Neural crest cell (in vitro differentiated cells): ENCODE data around the gene NUDT8. TPM values are rescaled to one million over a fixed set of nuclear protein-coding genes. Genes with fewer than 3 reads are reported as not detected.
A peak's percentile ranks its signal among the peaks of the same experiment; 100 is the strongest.

Experiments
- DNase-seq: peaks from one replicate; pipeline ENCODE4 v3.0.0; 2021; ENCODE audit warnings: low read depth, mixed read lengths, low spot score
- H3K27ac Mint-ChIP-seq: one replicate; pipeline ENCODE4 v1.8.0; 2021; ENCODE audit warnings: mild to moderate bottlenecking, mixed read lengths; ENCODE audit not compliant: unreplicated experiment
- H3K27me3 Mint-ChIP-seq: 2 replicates; pipeline ENCODE4 v1.8.0; 2021; ENCODE audit warnings: low read depth, mild to moderate bottlenecking, mixed read lengths
- H3K36me3 Mint-ChIP-seq: 2 replicates; pipeline ENCODE4 v1.8.0; 2021; ENCODE audit warnings: low read depth, mild to moderate bottlenecking, mixed read lengths
- H3K4me1 Mint-ChIP-seq: 2 replicates; pipeline ENCODE4 v1.8.0; 2021; ENCODE audit warnings: mixed read lengths
- H3K4me3 Mint-ChIP-seq: one replicate; pipeline ENCODE4 v1.8.0; 2021; ENCODE audit warnings: mild to moderate bottlenecking, mixed read lengths
- H3K9me3 Mint-ChIP-seq: 2 replicates; pipeline ENCODE4 v1.8.0; 2021; ENCODE audit warnings: mixed read lengths
- long read RNA-seq: library from polyadenylated mRNA; unstranded; transcript quantifications from one replicate; pipeline ENCODE4 v2.0.0, GENCODE V29; 2020
- total RNA-seq: library from RNA; stranded (reverse); gene quantifications from 2 replicates; pipeline ENCODE4 v1.2.1, GENCODE V29; 2021
- TF ChIP-seq, protein P1 (sequence below): fragments of 200-600 bp; sonication (generic); conservative IDR thresholded peaks from 2 replicates; pipeline ENCODE4 v1.5.0; 2021; ENCODE audit warnings: antibody characterized with exemption, mild to moderate bottlenecking

The NUDT8 gene, protein sequence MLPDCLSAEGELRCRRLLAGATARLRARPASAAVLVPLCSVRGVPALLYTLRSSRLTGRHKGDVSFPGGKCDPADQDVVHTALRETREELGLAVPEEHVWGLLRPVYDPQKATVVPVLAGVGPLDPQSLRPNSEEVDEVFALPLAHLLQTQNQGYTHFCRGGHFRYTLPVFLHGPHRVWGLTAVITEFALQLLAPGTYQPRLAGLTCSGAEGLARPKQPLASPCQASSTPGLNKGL
- total RNA-seq: 11.0 and 13.9 TPM in 2 replicates
- long read RNA-seq, partial matches to known transcripts: 0 of 1 reads
- long read RNA-seq, other reads (novel, unspliced or antisense): 0 of 1 reads

DNA sequence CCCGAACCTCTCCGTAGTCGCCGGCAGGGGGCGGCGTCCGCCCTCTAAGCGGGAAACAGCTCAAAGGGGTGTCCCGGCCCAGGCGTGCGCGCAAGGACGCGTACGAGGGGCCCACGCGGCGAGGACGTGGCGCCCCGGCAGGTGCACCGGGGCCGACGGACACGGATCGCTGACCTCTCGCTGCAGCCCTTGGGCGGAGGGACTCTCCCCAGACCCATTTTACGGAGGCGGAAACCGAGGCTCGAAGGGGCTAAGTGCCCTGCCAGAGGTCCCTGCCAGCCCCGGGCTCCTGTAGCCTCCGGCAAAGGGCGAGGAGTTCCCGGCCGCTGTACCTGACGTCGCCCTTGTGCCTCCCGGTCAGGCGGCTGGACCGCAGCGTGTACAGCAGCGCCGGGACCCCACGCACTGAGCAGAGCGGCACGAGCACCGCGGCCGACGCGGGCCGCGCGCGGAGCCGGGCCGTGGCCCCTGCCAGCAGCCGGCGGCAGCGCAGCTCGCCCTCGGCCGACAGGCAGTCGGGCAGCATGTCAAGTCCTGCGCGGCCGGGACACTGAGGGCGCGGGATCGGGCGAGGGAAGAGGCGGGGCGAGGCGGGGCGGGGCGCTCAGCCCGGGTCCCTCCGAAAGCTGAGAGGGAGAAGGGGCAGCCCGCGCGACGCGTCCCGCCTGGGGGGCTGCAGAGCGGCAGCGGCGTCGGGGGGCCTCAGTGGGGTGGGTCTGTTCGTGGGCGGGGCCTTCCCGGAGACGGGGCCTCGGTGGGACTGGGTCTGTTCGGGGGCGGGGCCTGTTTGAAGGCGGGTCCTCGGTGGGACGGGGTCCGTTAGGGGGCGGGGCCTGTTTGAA lies at the start of gene NUDT8:
NUDT8 (minus strand) TSS at position 552 of the 842 bp plus-strand sequence; CDS start at position 526, 26 bp downstream.
- H3K36me3 Mint-ChIP-seq: peaks cover 3% of the 10 kb centered on the region
- peak within 1 kb of the TSS; percentile 84 for H3K4me3 Mint-ChIP-seq
- TF ChIP-seq, protein P1, sequence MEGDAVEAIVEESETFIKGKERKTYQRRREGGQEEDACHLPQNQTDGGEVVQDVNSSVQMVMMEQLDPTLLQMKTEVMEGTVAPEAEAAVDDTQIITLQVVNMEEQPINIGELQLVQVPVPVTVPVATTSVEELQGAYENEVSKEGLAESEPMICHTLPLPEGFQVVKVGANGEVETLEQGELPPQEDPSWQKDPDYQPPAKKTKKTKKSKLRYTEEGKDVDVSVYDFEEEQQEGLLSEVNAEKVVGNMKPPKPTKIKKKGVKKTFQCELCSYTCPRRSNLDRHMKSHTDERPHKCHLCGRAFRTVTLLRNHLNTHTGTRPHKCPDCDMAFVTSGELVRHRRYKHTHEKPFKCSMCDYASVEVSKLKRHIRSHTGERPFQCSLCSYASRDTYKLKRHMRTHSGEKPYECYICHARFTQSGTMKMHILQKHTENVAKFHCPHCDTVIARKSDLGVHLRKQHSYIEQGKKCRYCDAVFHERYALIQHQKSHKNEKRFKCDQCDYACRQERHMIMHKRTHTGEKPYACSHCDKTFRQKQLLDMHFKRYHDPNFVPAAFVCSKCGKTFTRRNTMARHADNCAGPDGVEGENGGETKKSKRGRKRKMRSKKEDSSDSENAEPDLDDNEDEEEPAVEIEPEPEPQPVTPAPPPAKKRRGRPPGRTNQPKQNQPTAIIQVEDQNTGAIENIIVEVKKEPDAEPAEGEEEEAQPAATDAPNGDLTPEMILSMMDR: peak; percentile 94
- peaks cover 20% of the 10 kb centered on the region for H3K4me1 Mint-ChIP-seq
- H3K27ac Mint-ChIP-seq: peak within 1 kb of the TSS; percentile 75
- H3K27me3 Mint-ChIP-seq: no peaks in the 10 kb centered on the region
- peak; percentile 98 for DNase-seq
- H3K9me3 Mint-ChIP-seq: no peaks in the 10 kb centered on the region

DNA sequence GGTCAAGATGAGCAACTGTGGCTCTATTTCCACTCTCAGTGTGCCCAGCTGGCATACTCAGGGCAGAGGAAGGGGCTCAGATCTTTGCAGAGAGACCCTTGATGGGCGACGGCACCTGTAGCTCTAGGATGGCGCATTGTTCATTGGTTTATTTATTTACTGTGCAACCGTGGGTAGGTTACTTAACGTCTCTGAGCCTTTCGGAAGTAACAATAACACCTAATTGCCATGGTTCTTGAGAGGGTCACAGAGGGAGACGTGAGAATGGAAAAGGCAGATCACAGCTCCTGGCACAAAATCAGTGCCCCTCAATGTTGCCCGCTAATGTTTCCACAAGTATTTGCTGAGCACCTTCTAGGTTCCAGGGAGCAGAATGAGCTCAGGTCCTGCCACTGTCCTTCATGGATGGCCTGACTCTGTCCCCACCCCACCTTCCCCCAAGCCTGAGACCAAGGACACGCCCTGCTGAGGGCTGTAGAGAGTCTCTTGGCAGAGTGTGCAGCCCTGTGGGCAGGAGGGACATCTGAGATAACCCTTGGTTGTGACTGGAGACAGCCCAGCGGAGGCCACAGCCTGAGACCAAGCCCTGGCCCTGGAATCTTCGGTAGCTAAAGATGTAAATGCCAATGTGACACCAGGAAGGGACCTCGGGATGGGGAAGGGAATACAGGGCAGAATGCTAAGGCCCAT lies 45.5 kb upstream of the NUDT8 start:
- Mint-ChIP-seq H3K4me3 (no peak overlapping the region), H3K27me3 (peaks cover 31% of the 10 kb centered on the region), H3K9me3 (peaks cover 2% of the 10 kb centered on the region), H3K4me1 (no peaks in the 10 kb centered on the region), H3K36me3 (no peaks in the 10 kb centered on the region), H3K27ac (no peak overlapping the region)
- no peak for DNase-seq
- TF ChIP-seq, protein P1: no peak

DNA sequence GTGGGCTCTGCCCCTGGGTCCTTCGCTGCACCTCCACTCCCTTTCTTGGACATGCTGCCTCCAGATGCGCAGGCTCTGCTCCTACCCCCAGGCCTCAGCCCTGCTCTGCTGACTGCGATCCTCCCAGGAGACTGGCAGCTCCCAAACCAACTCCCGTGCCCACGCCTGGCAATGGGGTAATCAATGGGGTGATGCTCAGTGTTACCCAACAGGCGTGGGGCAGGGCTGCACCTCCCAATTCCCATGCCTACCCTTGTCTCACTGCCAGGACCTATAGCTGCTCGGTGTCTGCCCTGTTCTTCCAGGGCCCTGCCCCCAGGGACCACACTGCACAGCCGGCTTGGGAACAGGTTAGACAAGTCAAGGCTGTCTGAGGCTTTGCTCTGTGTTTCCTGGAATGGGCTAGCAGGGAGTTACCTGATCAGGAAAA lies 44.7 kb upstream of the NUDT8 start, which contains the start of gene ALDH3B2:
ALDH3B2 (minus strand) TSS at position 182 of the 430 bp plus-strand sequence. CDS start 7,688 bp downstream, outside the sequence.
- Mint-ChIP-seq H3K27ac (no peak within 1 kb of the TSS), H3K36me3 (no peaks in the 10 kb centered on the region), H3K27me3 (peaks cover 31% of the 10 kb centered on the region), H3K4me1 (no peaks in the 10 kb centered on the region), H3K4me3 (no peak within 1 kb of the TSS), H3K9me3 (peaks cover 2% of the 10 kb centered on the region)
- TF ChIP-seq, protein P1: no peak
- DNase-seq: no peak

DNA sequence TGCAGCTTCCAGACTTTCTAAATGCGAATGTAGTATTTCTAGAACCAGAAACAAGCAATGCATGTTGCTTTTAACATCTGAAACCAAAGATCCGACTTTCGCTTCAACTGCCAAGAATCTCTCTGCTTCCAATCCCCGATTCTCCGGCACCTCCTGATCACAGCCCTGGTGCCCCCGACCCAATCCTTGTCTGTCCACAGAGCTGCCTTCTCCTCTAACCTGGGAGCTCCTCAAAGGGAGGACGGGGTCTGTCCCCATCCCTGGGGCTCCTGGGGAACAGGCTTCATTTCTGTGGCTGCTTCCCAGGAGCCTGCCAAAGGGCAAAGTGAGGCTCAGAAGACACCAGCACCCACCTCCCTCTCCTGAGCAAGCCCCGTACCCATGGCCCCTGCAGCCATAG lies 44.2 kb upstream of the NUDT8 start:
- peaks cover 2% of the 10 kb centered on the region for H3K9me3 Mint-ChIP-seq
- no peak overlapping the region for H3K27ac Mint-ChIP-seq
- TF ChIP-seq, protein P1: no peak
- no peaks in the 10 kb centered on the region for H3K4me1 Mint-ChIP-seq
- H3K27me3 Mint-ChIP-seq: peaks cover 31% of the 10 kb centered on the region
- no peak for DNase-seq
- H3K36me3 Mint-ChIP-seq: no peaks in the 10 kb centered on the region
- no peak overlapping the region for H3K4me3 Mint-ChIP-seq

DNA sequence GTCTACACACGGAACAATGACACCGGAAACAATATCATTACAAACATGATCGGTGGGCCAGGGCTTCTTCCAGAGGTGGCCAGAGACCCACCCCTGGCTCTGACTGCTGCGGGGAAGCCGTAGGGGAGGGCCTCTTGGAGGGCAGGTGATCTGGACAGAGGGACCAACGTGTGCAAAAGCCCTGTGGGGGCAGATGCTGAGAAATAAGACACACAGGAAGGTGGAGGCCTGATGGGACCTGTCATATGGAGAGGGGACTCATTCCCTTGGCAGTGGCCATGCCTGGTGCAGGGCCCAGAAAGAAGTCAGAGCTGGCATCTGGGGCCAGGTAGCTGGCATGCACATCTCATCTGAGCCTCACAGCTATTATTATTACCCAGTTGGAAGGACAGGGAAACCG lies 43.6 kb upstream of the NUDT8 start:
- peaks cover 28% of the 10 kb centered on the region for H3K27me3 Mint-ChIP-seq
- H3K27ac Mint-ChIP-seq: no peak overlapping the region
- H3K4me3 Mint-ChIP-seq: no peak overlapping the region
- TF ChIP-seq, protein P1: no peak
- peaks cover 2% of the 10 kb centered on the region for H3K9me3 Mint-ChIP-seq
- no peaks in the 10 kb centered on the region for H3K36me3 Mint-ChIP-seq
- DNase-seq: no peak
- no peaks in the 10 kb centered on the region for H3K4me1 Mint-ChIP-seq
